K562 (cell line): ENCODE results near the gene C6orf47. TPM values are rescaled to one million over a fixed set of nuclear protein-coding genes. Genes with fewer than 3 reads are reported as not detected.

ENCODE experiments used
- ARID3B ChIP-seq: fragments of 250-450 bp; sonication (Bioruptor Pico); IDR thresholded peaks from 2 replicates; pipeline ENCODE4 v1.4.0; 2020; ENCODE audit warnings: borderline replicate concordance
- CTCF ChIP-seq, 3 experiments: IDR thresholded peaks in 2 of 3; conservative IDR thresholded peaks in 1 of 3; 2 replicates each; pipeline ENCODE4 v1.5.1; 2011 to 2012; ENCODE audit warnings: low read length in 3 of 3, mild to moderate bottlenecking in 3 of 3, control low read depth in 2 of 3, improper control_type of control experiment in 1 of 3, inconsistent platforms in 1 of 3, low read depth in 1 of 3, mixed read lengths in 1 of 3, moderate library complexity in 1 of 3; ENCODE audit not compliant: insufficient read depth in 2 of 3
- DLX4 ChIP-seq: fragments of 250-450 bp; sonication (Bioruptor Pico); IDR thresholded peaks from 2 replicates; pipeline ENCODE4 v1.6.1; 2021; ENCODE audit warnings: mild to moderate bottlenecking
- MECOM ChIP-seq: fragments of 250-450 bp; sonication (Bioruptor Pico); IDR thresholded peaks from 2 replicates; pipeline ENCODE4 v1.8.0; 2022; ENCODE audit warnings: inconsistent platforms
- MYC ChIP-seq, 2 experiments: fragments of 250-450 bp in 1 of 2; sonication (Bioruptor Pico) in 1 of 2; IDR thresholded peaks; 2 replicates each; pipeline versions ENCODE4 v1.5.1 to v1.6.1; 2012 to 2021; ENCODE audit warnings: low read depth in 2 of 2, borderline replicate concordance in 1 of 2, improper control_type of control experiment in 1 of 2, low read length in 1 of 2, mild to moderate bottlenecking in 1 of 2, moderate library complexity in 1 of 2
- MYNN ChIP-seq, 2 experiments: sonication (generic); formaldehyde crosslinking in 1 of 2; IDR thresholded peaks; 2 replicates each; pipeline versions ENCODE4 v1.5.0 to v1.6.1; 2016 to 2020; ENCODE audit warnings: antibody characterized with exemption in 1 of 2, missing genetic modification reagents in 1 of 2
- NONO ChIP-seq, 2 experiments: fragments of 200-400 bp in 1 of 2; fragments of 450-650 bp in 1 of 2; formaldehyde crosslinking in 1 of 2; IDR thresholded peaks; 2 replicates each; pipeline ENCODE4 v1.6.1; 2017; ENCODE audit warnings: low read depth in 2 of 2, mild to moderate bottlenecking in 2 of 2, moderate library complexity in 2 of 2, low read length in 1 of 2
- RBM39 ChIP-seq: fragments of 200-400 bp; formaldehyde crosslinking; optimal IDR thresholded peaks from 2 replicates; pipeline ENCODE3; 2018; ENCODE audit warnings: low read depth, low read length
- RUNX1 ChIP-seq: sonication (generic); IDR thresholded peaks from 2 replicates; pipeline ENCODE4 v1.6.1; 2016; ENCODE audit warnings: antibody characterized with exemption, low read depth
- SP2 ChIP-seq: IDR thresholded peaks from 2 replicates; pipeline ENCODE4 v1.6.1; 2011; ENCODE audit warnings: mild to moderate bottlenecking, low read depth, low read length, moderate library complexity; ENCODE audit not compliant: poor library complexity, severe bottlenecking; ENCODE audit errors: extremely low read depth
- ZBTB9 ChIP-seq: fragments of 450-650 bp; formaldehyde crosslinking; IDR thresholded peaks from 2 replicates; pipeline ENCODE4 v1.4.0; 2020; ENCODE audit warnings: mild to moderate bottlenecking, moderate library complexity
- ZC3H11A ChIP-seq: IDR thresholded peaks from 2 replicates; pipeline ENCODE4 v1.6.1; 2012; ENCODE audit warnings: low read depth, low read length, improper control_type of control experiment
- ZFP91 ChIP-seq: sonication (generic); formaldehyde crosslinking; IDR thresholded peaks from 2 replicates; pipeline ENCODE4 v1.8.0; 2022; ENCODE audit warnings: mild to moderate bottlenecking, missing genetic modification reagents
- ZNF740 ChIP-seq, 3 experiments: fragments of 200-800 bp in 1 of 3; sonication (Bioruptor generic) in 1 of 3; sonication (generic) in 1 of 3; formaldehyde crosslinking in 1 of 3; IDR thresholded peaks; 2 replicates each; pipeline versions ENCODE4 v1.6.1 to v1.8.0; 2016 to 2022; ENCODE audit warnings: mild to moderate bottlenecking in 2 of 3, missing compliant biosample characterization in 2 of 3, missing genetic modification characterization in 2 of 3, missing genetic modification reagents in 1 of 3
- ZNF764 ChIP-seq: fragments of 250-450 bp; sonication (Bioruptor Pico); IDR thresholded peaks from 2 replicates; pipeline ENCODE4 v1.4.0; 2020; ENCODE audit warnings: low read depth, mild to moderate bottlenecking, moderate library complexity
- polyA plus RNA-seq, 8 experiments: library from polyadenylated mRNA; depleted of rRNA in 4 of 8; stranded (reverse) in 5 of 8; unstranded in 3 of 8; fragments of >200 nt; fragmentation: Nextera tagmentation in 2 of 8; fragmentation: Illumina TruSeq in 1 of 8; extraction: Ambion mirVana in 2 of 8; extraction: Trizol in 1 of 8; gene quantifications; 2 replicates each; pipeline versions ENCODE4 v1.2.1 to v1.2.3, GENCODE V29; 2011 to 2014; ENCODE audit warnings: inconsistent platforms in 1 of 8, missing spikeins in 1 of 8
- total RNA-seq, 7 experiments: library from RNA; depleted of rRNA in 6 of 7; stranded (reverse); fragments of >200 nt in 6 of 7; fragmentation: Illumina TruSeq in 2 of 7; extraction: Trizol in 2 of 7; gene quantifications; 2 replicates each; pipeline versions ENCODE4 v1.2.1 to v1.2.3, GENCODE V29; 2011 to 2021; ENCODE audit warnings: low replicate concordance in 1 of 7

C6orf47 gene
- total and polyA plus RNA-seq, 9 of the 15 experiments (the other 6 are each of a cell fraction or from before 2014, with no cell fraction given) = 0.14 to 43.8 (median 27.0) TPM

GRCh38 chr6:31689249-31690110 is 28.9 kb upstream of the C6orf47 start (continued):
- TF ChIP-seq MYC (IDR thresholded peaks at IDR 0.05; ENCODE audit: low read depth, low read length) = no peak
- TF ChIP-seq MYC (CRISPR knock-in tag; IDR thresholded peaks at IDR 0.05; ENCODE audit: borderline replicate concordance, low read depth) = 0 out of 2 replicates have a peak, but pooled peaks have one; percentile 15
- 0 out of 2 replicates have a peak, but pooled peaks have one; percentile 27 for TF ChIP-seq MYNN (IDR thresholded peaks at IDR 0.05)
- TF ChIP-seq MYNN (CRISPR knock-in tag; IDR thresholded peaks at IDR 0.05) = no peak
- TF ChIP-seq CTCF (IDR thresholded peaks at IDR 0.05 in 2 of 3, conservative IDR thresholded peaks at IDR 0.05 in 1 of 3; ENCODE audit: insufficient read depth in 2 of 3, low read depth in 1 of 3, low read length in 3 of 3) = peak; percentile 63 to 96 (median 68)
- TF ChIP-seq ARID3B (CRISPR knock-in tag) = 0 out of 2 replicates have a peak, but pooled peaks have one; percentile 11
- TF ChIP-seq ZNF740 (CRISPR knock-in tag; IDR thresholded peaks at IDR 0.05) = 0 out of 2 replicates have a peak, but pooled peaks have one; percentile 12
- no peak for TF ChIP-seq ZNF740 (tag; IDR thresholded peaks at IDR 0.05)
- 0 out of 2 replicates have a peak, but pooled peaks have one; percentile 47 for TF ChIP-seq MECOM (CRISPR knock-in tag)
- TF ChIP-seq ZC3H11A = peak; percentile 66; the same call in 1 of the 2 replicates
- TF ChIP-seq RBM39 = peak; percentile 47
- peak in 1 of 2 experiments; percentile 27; a peak in 1 of 4 replicates for TF ChIP-seq NONO (IDR thresholded peaks at IDR 0.05; ENCODE audit: low read depth in 2 of 2, low read length in 1 of 2)
- TF ChIP-seq RUNX1 = peak; percentile 45; the same call in 1 of the 2 replicates
- no peak for TF ChIP-seq ZNF764 (CRISPR knock-in tag)
- TF ChIP-seq DLX4 = peak; percentile 64; the same call in 1 of the 2 replicates
- peak; percentile 6 for TF ChIP-seq SP2
- 0 out of 2 replicates have a peak, but pooled peaks have one; percentile 11 for TF ChIP-seq ZBTB9
- 0 out of 2 replicates have a peak, but pooled peaks have one; percentile 22 for TF ChIP-seq ZFP91 (CRISPR knock-in tag)
